Measurements from ENCODE around the gene PLD6. TPM values are rescaled to one million over a fixed set of nuclear protein-coding genes. Genes with fewer than 3 reads are reported as not detected.

Gene PLD6
- total and polyA plus RNA-seq, 2 donors (not counting 1 experiment from before 2014, with no cell fraction given) = 2.5 to 7.8 TPM

- peak; percentile 50 to 95 for DNase-seq (ENCODE audit: low read depth in 2 of 2)
- Histone ChIP-seq H3K4me3 (replicated peaks in 1 of 4; ENCODE audit: control extremely low read depth in 1 of 4, insufficient read depth in 1 of 4, low read depth in 3 of 4, low read length in 4 of 4) (no peak overlapping the region), H2AFZ (ENCODE audit: low read length) (no peak overlapping the region), H4K20me1 (ENCODE audit: control insufficient read depth, extremely low read depth, insufficient read depth, low read length) (no peaks in the 10 kb centered on the region), H3K9ac (ENCODE audit: insufficient read depth, low read length) (no peak overlapping the region), H3K4me1 (ENCODE audit: control insufficient read depth, extremely low read depth, insufficient read depth, low read length) (peaks cover 20% of the 10 kb centered on the region), H3K79me2 (ENCODE audit: control insufficient read depth, insufficient read depth, low read length) (no peaks in the 10 kb centered on the region), H3K36me3 (ENCODE audit: control insufficient read depth, insufficient read depth, low read length) (peaks cover 4% of the 10 kb centered on the region), H3K9me3 (ENCODE audit: control insufficient read depth, insufficient read depth, low read depth, low read length) (no peaks in the 10 kb centered on the region), H3K27ac (ENCODE audit: insufficient read depth, low read length) (peak overlapping the region; percentile 20), H3K4me2 (ENCODE audit: extremely low read depth, insufficient read depth, low read length) (peak overlapping the region; percentile 52), H3K27me3 (ENCODE audit: control insufficient read depth, insufficient read depth, low read length) (no peaks in the 10 kb centered on the region)
- TF ChIP-seq EZH2 (IDR thresholded peaks at IDR 0.05; ENCODE audit: low read length, missing control alignments) (no peak), CTCF (conservative IDR thresholded peaks at IDR 0.05 in 1 of 2, IDR thresholded peaks at IDR 0.05 in 1 of 2; ENCODE audit: low read depth in 1 of 2, low read length in 2 of 2) (no peak)
Measured at GRCh38 chr17:17191346-17191792, 14.8 kb downstream of the PLD6 start.

DNA sequence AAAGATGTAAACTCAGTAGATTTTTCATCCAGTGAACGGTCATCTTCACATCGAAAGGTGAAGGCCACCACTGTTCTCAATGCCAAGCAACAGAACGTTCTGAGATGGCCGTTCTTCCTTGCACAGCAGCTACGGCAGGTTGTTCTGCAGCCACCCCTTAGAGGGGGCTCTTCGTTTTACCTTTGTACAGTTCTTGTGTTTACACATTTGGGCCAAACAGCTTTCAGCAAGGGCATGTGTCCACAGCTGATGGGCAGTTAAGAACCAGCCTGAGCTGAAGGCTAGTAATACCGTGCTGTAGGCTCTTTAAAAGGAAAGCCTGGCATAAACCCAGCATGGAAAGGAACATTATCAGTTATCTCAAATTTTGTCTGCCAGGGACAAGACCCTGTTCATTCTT, 15.9 kb downstream of the PLD6 start:
- DNase-seq (ENCODE audit: low read depth in 2 of 2) = no peak

DNA sequence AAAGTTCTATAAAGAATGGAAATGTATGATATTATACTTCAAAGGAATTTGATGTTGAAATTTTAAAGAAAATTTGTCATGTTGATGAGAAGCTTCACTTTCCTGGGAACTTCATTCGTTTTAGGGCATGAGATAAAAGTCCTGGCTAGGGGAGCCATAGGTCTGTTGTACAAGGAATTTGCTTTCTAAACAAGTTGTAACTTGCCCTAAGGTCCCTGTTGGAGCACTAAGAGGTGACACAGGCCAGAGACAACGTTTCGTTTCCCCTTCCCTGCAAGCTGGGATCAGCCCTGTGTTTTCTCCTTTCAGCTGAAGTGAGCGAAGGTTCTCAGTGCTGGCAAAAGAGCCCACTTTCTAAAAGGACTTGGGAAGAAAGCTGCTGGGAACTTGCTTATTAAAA, 16.6 kb downstream of the PLD6 start:
- Histone ChIP-seq H3K9ac (ENCODE audit: insufficient read depth, low read length) (no peak overlapping the region), H2AFZ (ENCODE audit: low read length) (no peak overlapping the region), H3K9me3 (ENCODE audit: control insufficient read depth, insufficient read depth, low read depth, low read length) (no peaks in the 10 kb centered on the region), H3K4me2 (ENCODE audit: extremely low read depth, insufficient read depth, low read length) (no peak overlapping the region), H3K36me3 (ENCODE audit: control insufficient read depth, insufficient read depth, low read length) (peaks cover 7% of the 10 kb centered on the region), H4K20me1 (ENCODE audit: control insufficient read depth, extremely low read depth, insufficient read depth, low read length) (no peaks in the 10 kb centered on the region), H3K27me3 (ENCODE audit: control insufficient read depth, insufficient read depth, low read length) (no peaks in the 10 kb centered on the region), H3K27ac (ENCODE audit: insufficient read depth, low read length) (no peak overlapping the region), H3K4me1 (ENCODE audit: control insufficient read depth, extremely low read depth, insufficient read depth, low read length) (peaks cover 24% of the 10 kb centered on the region), H3K4me3 (replicated peaks in 1 of 4; ENCODE audit: control extremely low read depth in 1 of 4, insufficient read depth in 1 of 4, low read depth in 3 of 4, low read length in 4 of 4) (no peak overlapping the region), H3K79me2 (ENCODE audit: control insufficient read depth, insufficient read depth, low read length) (no peaks in the 10 kb centered on the region)
- DNase-seq (ENCODE audit: low read depth in 2 of 2) = no peak
- no peak for TF ChIP-seq EZH2 (IDR thresholded peaks at IDR 0.05; ENCODE audit: low read length, missing control alignments)
- no peak for TF ChIP-seq CTCF (conservative IDR thresholded peaks at IDR 0.05 in 1 of 2, IDR thresholded peaks at IDR 0.05 in 1 of 2; ENCODE audit: low read depth in 1 of 2, low read length in 2 of 2)

More for the DNA sequence above, 15.9 kb downstream of the PLD6 start:
- H3K36me3 ChIP-seq (ENCODE audit: control insufficient read depth, insufficient read depth, low read length) = peaks cover 7% of the 10 kb centered on the region
- no peaks in the 10 kb centered on the region for H3K27me3 ChIP-seq (ENCODE audit: control insufficient read depth, insufficient read depth, low read length)
- no peak overlapping the region for H3K4me3 ChIP-seq (replicated peaks in 1 of 4; ENCODE audit: control extremely low read depth in 1 of 4, insufficient read depth in 1 of 4, low read depth in 3 of 4, low read length in 4 of 4)
- no peak for TF ChIP-seq CTCF (conservative IDR thresholded peaks at IDR 0.05 in 1 of 2, IDR thresholded peaks at IDR 0.05 in 1 of 2; ENCODE audit: low read depth in 1 of 2, low read length in 2 of 2)
- TF ChIP-seq EZH2 (IDR thresholded peaks at IDR 0.05; ENCODE audit: low read length, missing control alignments) = no peak
- H3K9me3 ChIP-seq (ENCODE audit: control insufficient read depth, insufficient read depth, low read depth, low read length) = no peaks in the 10 kb centered on the region
- peaks cover 24% of the 10 kb centered on the region for H3K4me1 ChIP-seq (ENCODE audit: control insufficient read depth, extremely low read depth, insufficient read depth, low read length)
- no peaks in the 10 kb centered on the region for H4K20me1 ChIP-seq (ENCODE audit: control insufficient read depth, extremely low read depth, insufficient read depth, low read length)
- H3K4me2 ChIP-seq (ENCODE audit: extremely low read depth, insufficient read depth, low read length) = no peak overlapping the region
- H3K9ac ChIP-seq (ENCODE audit: insufficient read depth, low read length) = no peak overlapping the region
- H2AFZ ChIP-seq (ENCODE audit: low read length) = no peak overlapping the region
- H3K27ac ChIP-seq (ENCODE audit: insufficient read depth, low read length) = no peak overlapping the region
- H3K79me2 ChIP-seq (ENCODE audit: control insufficient read depth, insufficient read depth, low read length) = no peaks in the 10 kb centered on the region

Data from fibroblast of lung (primary cell).